GM12878 (cell line): Measurements from ENCODE around the gene HUNK. TPM values are rescaled to one million over a fixed set of nuclear protein-coding genes. Genes with fewer than 3 reads are reported as not detected.

Experiments used
- ATAC-seq: fragments of 200-7000 bp; cut with Tn5 transposase; 3 replicates; pipeline ENCODE4 v1.9.1; 2020; ENCODE audit warnings: mild to moderate bottlenecking, moderate library complexity
- BruUV-seq: library from RNA; stranded (reverse); fragments of 400-500 nt; replicated peaks from 2 replicates; lab custom pipeline; 2021; lab: Mats Ljungman, UMichigan
- CTCF ChIA-PET: fragments of 300-600 bp; sonication (Branson Sonifier 250); formaldehyde crosslinking; extraction: SDS; loops from one replicate; lab custom pipeline; 2021; ENCODE audit warnings: inconsistent platforms; lab: Yijun Ruan, JAX
- POLR2A ChIA-PET: fragments of 350-600 bp; formaldehyde crosslinking; extraction: SDS; loops from one replicate; lab custom pipeline; 2021; ENCODE audit warnings: inconsistent platforms; lab: Charles Lee
- RAD21 ChIA-PET: fragments of 300-600 bp; sonication (Branson Sonifier 250); formaldehyde crosslinking; loops from one replicate; lab custom pipeline; 2023; ENCODE audit warnings: antibody characterized with exemption; ENCODE audit not compliant: unreplicated experiment; lab: Charles Lee
- SMC1A ChIA-PET: fragments of 300-600 bp; sonication (Branson Sonifier 250); formaldehyde crosslinking; loops from one replicate; lab custom pipeline; 2023; ENCODE audit not compliant: unreplicated experiment, uncharacterized antibody; lab: Charles Lee
- DNase-seq: peaks from one replicate; pipeline ENCODE4 v3.0.0-alpha.2; 2011; ENCODE audit warnings: low read depth, low spot score
- FAIRE-seq: peaks from 3 replicates; lab custom pipeline; 2011; peaks lifted over from hg19 to GRCh38; lab: Jason Lieb, UNC
- H2AFZ ChIP-seq: 2 replicates; pipeline ENCODE4 v1.6.0; 2011; ENCODE audit warnings: low read depth, low read length, control low read depth; ENCODE audit not compliant: control insufficient read depth
- H3K27ac ChIP-seq: 2 replicates; pipeline ENCODE4 v1.5.1; 2011; ENCODE audit warnings: control low read depth; ENCODE audit not compliant: control insufficient read depth, insufficient read depth
- H3K27me3 ChIP-seq, 2 experiments: replicated peaks in 1 of 2; 2 replicates each; pipeline versions ENCODE4 v1.6.0 to v1.6.1; 2011; ENCODE audit warnings: low read length in 1 of 2; ENCODE audit not compliant: control insufficient read depth in 2 of 2, insufficient read depth in 2 of 2
- H3K36me3 ChIP-seq, 2 experiments: 2 replicates each; pipeline ENCODE4 v1.5.1; 2011; ENCODE audit warnings: low read length in 1 of 2; ENCODE audit not compliant: control insufficient read depth in 2 of 2, insufficient read depth in 2 of 2
- H3K4me1 ChIP-seq: 2 replicates; pipeline ENCODE4 v1.6.1; 2011; ENCODE audit warnings: mild to moderate bottlenecking, low read length, moderate library complexity, mixed read lengths; ENCODE audit not compliant: control insufficient read depth, insufficient read depth
- H3K4me2 ChIP-seq: 2 replicates; pipeline ENCODE4 v1.6.0; 2011; ENCODE audit warnings: control low read depth; ENCODE audit not compliant: control insufficient read depth, insufficient read depth
- H3K4me3 ChIP-seq: fragments of 200-600 bp; sonication (generic); 2 replicates; pipeline ENCODE4 v1.5.1; 2016
- H3K79me2 ChIP-seq: 2 replicates; pipeline ENCODE4 v1.6.0; 2011; ENCODE audit warnings: low read length; ENCODE audit not compliant: control insufficient read depth, insufficient read depth
- H3K9ac ChIP-seq: 2 replicates; pipeline ENCODE4 v1.8.0; 2011; ENCODE audit warnings: low read length, control low read depth, mixed read lengths; ENCODE audit not compliant: control insufficient read depth, insufficient read depth
- H3K9me3 ChIP-seq: replicated peaks from 3 replicates; pipeline ENCODE4 v1.5.1; 2011; ENCODE audit warnings: mild to moderate bottlenecking, low read length; ENCODE audit not compliant: control insufficient read depth, insufficient read depth
- H4K20me1 ChIP-seq: 2 replicates; pipeline ENCODE4 v1.6.0; 2011; ENCODE audit not compliant: control insufficient read depth, insufficient read depth
- ESRRA ChIP-seq: IDR thresholded peaks from 2 replicates; pipeline ENCODE4 v1.6.1; 2012; ENCODE audit warnings: mild to moderate bottlenecking, low read length, improper control_type of control experiment
- EZH2 ChIP-seq: IDR thresholded peaks from 2 replicates; pipeline ENCODE4 v1.6.1; 2012; ENCODE audit warnings: low read depth, mild to moderate bottlenecking, control low read depth, inconsistent platforms, low read length, borderline replicate concordance; ENCODE audit not compliant: control insufficient read depth
- HDAC6 ChIP-seq: fragments of 200-600 bp; sonication (generic); IDR thresholded peaks from one replicate; pipeline ENCODE4 v1.8.0; 2017; ENCODE audit warnings: antibody characterized with exemption; ENCODE audit not compliant: unreplicated experiment
- MEF2B ChIP-seq: fragments of 450-650 bp; IDR thresholded peaks from 2 replicates; pipeline ENCODE4 v1.6.1; 2018; ENCODE audit warnings: mild to moderate bottlenecking, moderate library complexity; ENCODE audit not compliant: partially characterized antibody, poor library complexity, severe bottlenecking
- NR2C1 ChIP-seq: fragments of 450-650 bp; IDR thresholded peaks from 2 replicates; pipeline ENCODE4 v1.6.1; 2017; ENCODE audit warnings: antibody characterized with exemption, mild to moderate bottlenecking, moderate library complexity
- SMARCA5 ChIP-seq: fragments of 450-650 bp; IDR thresholded peaks from 2 replicates; pipeline ENCODE4 v1.6.1; 2017; ENCODE audit warnings: mild to moderate bottlenecking
- WGBS: methylation state at CpG from one replicate; pipeline ENCODE4 v1.1.6; 2016; ENCODE audit warnings: low lambda C conversion rate; ENCODE audit not compliant: insufficient replicate concordance, insufficient coverage; ENCODE audit errors: missing lambda C conversion rate; 5-methylcytosine and 5-hydroxymethylcytosine counted together
- in situ Hi-C: fragments of 300-500 bp; cut with MboI; formaldehyde crosslinking; loops from 9 replicates; pipeline ENCODE4 v1.14.3; 2018; ENCODE audit warnings: mixed read lengths
- intact Hi-C: fragments of 100-400 bp; cut with micrococcal nuclease; formaldehyde crosslinking; loops from one replicate; pipeline ENCODE4 v1.14.2; 2022; ENCODE audit not compliant: unreplicated experiment
- polyA plus RNA-seq, 11 experiments: library from polyadenylated mRNA; depleted of rRNA in 4 of 11; unstranded in 6 of 11; stranded (reverse) in 5 of 11; fragments of >200 nt; fragmentation: Nextera tagmentation in 4 of 11; fragmentation: Illumina TruSeq in 1 of 11; extraction: Ambion mirVana in 4 of 11; extraction: Trizol in 1 of 11; gene quantifications; 1 replicate in 1 of 11; 2 replicates in 10 of 11; pipeline versions ENCODE4 v1.2.1 to v1.2.3, GENCODE V29; 2011 to 2016; ENCODE audit warnings: inconsistent platforms in 2 of 11, missing spikeins in 2 of 11, low read depth in 1 of 11
- total RNA-seq, 4 experiments: library from RNA; depleted of rRNA in 3 of 4; stranded (reverse); fragments of >200 nt in 3 of 4; fragmentation: Illumina TruSeq in 1 of 4; extraction: Trizol in 1 of 4; gene quantifications; 2 replicates each; pipeline versions ENCODE4 v1.2.1 to v1.2.3, GENCODE V29; 2013 to 2021
- TF ChIP-seq, protein P1 (sequence below): fragments of 450-650 bp; IDR thresholded peaks from 2 replicates; pipeline ENCODE4 v1.6.1; 2016; ENCODE audit warnings: mild to moderate bottlenecking, moderate library complexity, borderline replicate concordance
- TF ChIP-seq, protein P2 (sequence below): fragments of 450-650 bp; formaldehyde crosslinking; IDR thresholded peaks from 2 replicates; pipeline ENCODE4 v1.4.0; 2022; ENCODE audit warnings: mild to moderate bottlenecking, moderate library complexity
- TF ChIP-seq, protein P3 (sequence below): IDR thresholded peaks from 2 replicates; pipeline ENCODE4 v1.6.1; 2011; ENCODE audit warnings: mild to moderate bottlenecking, low read depth, low read length, moderate library complexity; ENCODE audit not compliant: insufficient replicate concordance

HUNK gene
- total and polyA plus RNA-seq, 10 of the 15 experiments (the other 5 are each of a cell fraction or from before 2014, with no cell fraction given) = under 0.01 to 0.14 (median 0.03) TPM; not detected in 7

DNA sequence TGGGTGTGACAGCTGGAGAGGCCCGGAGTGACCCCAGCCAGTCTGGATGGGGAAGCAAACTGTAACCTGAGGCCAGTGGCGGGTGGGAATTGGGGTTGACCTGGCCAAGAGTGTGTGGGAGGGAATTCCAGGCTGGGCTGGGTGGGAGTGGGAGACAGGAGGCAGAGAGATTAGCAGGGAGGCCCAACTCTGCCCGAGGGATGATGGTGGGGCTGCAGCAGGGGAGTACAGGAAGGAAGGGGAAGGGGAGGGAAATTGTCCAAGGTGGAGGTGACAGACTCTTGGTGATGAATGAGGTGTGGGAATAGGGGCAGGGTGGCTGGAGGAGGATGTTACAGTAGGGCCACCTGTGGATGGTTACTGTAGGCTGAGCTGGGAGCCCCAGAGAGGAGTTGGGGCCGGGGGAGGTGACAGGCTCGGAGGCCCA lies 40.4 kb downstream of the HUNK start:
- Histone ChIP-seq H2AFZ (no peak overlapping the region), H3K9me3 (no peaks in the 10 kb centered on the region), H3K4me1 (no peaks in the 10 kb centered on the region), H3K4me2 (no peak overlapping the region), H3K36me3 (no peaks in the 10 kb centered on the region), H3K4me3 (no peak overlapping the region), H3K27ac (no peak overlapping the region), H3K27me3 (peaks cover 2 to 5% of the 10 kb centered on the region in 2 experiments; a peak in 2 of 4 replicates), H3K79me2 (no peaks in the 10 kb centered on the region), H4K20me1 (no peaks in the 10 kb centered on the region), H3K9ac (no peak overlapping the region)
- intact Hi-C loops = no loop called here
- SMC1A ChIA-PET = interaction anchor here (0.6 kb wide), 1 partner anchor 190 kb away, joined by 3 read pairs; no protein-coding TSS in a partner anchor
- FAIRE-seq (no peak), DNase-seq (no peak), ATAC-seq (no peak)
- BruUV-seq = no TSS peak
- 6% methylated on average over 5 of the region's 5 CpGs for WGBS
- RAD21 ChIA-PET = no interaction called here
- in situ Hi-C loops = no loop called here
- CTCF ChIA-PET = no interaction called here
- POLR2A ChIA-PET = no interaction called here
- TF ChIP-seq HDAC6 (no peak), ESRRA (no peak), EZH2 (no peak), MEF2B (no peak), NR2C1 (no peak), SMARCA5 (no peak)
- TF ChIP-seq, protein P1, sequence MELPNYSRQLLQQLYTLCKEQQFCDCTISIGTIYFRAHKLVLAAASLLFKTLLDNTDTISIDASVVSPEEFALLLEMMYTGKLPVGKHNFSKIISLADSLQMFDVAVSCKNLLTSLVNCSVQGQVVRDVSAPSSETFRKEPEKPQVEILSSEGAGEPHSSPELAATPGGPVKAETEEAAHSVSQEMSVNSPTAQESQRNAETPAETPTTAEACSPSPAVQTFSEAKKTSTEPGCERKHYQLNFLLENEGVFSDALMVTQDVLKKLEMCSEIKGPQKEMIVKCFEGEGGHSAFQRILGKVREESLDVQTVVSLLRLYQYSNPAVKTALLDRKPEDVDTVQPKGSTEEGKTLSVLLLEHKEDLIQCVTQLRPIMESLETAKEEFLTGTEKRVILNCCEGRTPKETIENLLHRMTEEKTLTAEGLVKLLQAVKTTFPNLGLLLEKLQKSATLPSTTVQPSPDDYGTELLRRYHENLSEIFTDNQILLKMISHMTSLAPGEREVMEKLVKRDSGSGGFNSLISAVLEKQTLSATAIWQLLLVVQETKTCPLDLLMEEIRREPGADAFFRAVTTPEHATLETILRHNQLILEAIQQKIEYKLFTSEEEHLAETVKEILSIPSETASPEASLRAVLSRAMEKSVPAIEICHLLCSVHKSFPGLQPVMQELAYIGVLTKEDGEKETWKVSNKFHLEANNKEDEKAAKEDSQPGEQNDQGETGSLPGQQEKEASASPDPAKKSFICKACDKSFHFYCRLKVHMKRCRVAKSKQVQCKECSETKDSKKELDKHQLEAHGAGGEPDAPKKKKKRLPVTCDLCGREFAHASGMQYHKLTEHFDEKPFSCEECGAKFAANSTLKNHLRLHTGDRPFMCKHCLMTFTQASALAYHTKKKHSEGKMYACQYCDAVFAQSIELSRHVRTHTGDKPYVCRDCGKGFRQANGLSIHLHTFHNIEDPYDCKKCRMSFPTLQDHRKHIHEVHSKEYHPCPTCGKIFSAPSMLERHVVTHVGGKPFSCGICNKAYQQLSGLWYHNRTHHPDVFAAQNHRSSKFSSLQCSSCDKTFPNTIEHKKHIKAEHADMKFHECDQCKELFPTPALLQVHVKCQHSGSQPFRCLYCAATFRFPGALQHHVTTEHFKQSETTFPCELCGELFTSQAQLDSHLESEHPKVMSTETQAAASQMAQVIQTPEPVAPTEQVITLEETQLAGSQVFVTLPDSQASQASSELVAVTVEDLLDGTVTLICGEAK = no peak
- TF ChIP-seq, protein P2, sequence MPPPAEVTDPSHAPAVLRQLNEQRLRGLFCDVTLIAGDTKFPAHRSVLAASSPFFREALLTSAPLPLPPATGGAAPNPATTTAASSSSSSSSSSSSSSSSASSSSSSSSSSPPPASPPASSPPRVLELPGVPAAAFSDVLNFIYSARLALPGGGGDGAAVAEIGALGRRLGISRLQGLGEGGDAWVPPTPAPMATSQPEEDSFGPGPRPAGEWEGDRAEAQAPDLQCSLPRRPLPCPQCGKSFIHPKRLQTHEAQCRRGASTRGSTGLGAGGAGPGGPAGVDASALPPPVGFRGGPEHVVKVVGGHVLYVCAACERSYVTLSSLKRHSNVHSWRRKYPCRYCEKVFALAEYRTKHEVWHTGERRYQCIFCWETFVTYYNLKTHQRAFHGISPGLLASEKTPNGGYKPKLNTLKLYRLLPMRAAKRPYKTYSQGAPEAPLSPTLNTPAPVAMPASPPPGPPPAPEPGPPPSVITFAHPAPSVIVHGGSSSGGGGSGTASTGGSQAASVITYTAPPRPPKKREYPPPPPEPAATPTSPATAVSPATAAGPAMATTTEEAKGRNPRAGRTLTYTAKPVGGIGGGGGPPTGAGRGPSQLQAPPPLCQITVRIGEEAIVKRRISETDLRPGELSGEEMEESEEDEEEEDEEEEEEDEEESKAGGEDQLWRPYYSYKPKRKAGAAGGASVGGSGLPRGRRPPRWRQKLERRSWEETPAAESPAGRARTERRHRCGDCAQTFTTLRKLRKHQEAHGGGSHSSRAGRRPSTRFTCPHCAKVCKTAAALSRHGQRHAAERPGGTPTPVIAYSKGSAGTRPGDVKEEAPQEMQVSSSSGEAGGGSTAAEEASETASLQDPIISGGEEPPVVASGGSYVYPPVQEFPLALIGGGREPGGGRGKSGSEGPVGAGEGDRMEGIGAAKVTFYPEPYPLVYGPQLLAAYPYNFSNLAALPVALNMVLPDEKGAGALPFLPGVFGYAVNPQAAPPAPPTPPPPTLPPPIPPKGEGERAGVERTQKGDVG (CRISPR knock-in tag) = no peak
- TF ChIP-seq, protein P3, sequence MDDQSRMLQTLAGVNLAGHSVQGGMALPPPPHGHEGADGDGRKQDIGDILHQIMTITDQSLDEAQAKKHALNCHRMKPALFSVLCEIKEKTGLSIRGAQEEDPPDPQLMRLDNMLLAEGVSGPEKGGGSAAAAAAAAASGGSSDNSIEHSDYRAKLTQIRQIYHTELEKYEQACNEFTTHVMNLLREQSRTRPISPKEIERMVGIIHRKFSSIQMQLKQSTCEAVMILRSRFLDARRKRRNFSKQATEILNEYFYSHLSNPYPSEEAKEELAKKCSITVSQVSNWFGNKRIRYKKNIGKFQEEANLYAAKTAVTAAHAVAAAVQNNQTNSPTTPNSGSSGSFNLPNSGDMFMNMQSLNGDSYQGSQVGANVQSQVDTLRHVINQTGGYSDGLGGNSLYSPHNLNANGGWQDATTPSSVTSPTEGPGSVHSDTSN = no peak
